Measurements from ENCODE around the gene ATP5F1B. TPM values are rescaled to one million over a fixed set of nuclear protein-coding genes. Genes with fewer than 3 reads are reported as not detected.
"Not testable (repeated sequence)": the region's sequence is repeated elsewhere in the genome, so short reads cannot be mapped to it uniquely, and the experiment has no call there.

Gene ATP5F1B
- total and polyA plus RNA-seq, 9 of the 15 experiments (the other 6 are each of a cell fraction or from before 2014, with no cell fraction given), result 908 to 3,125 (median 1,482) TPM

GRCh38 chr12:56653781-56654180, 8.0 kb upstream of the ATP5F1B start:
- H2AFZ ChIP-seq (ENCODE audit: low read depth, low read length); H3K4me2 ChIP-seq (ENCODE audit: insufficient read depth, low read length); H4K20me1 ChIP-seq (replicated peaks; ENCODE audit: control insufficient read depth, insufficient read depth, low read length); intact Hi-C loops (cut with micrococcal nuclease); H3K27me3 ChIP-seq (ENCODE audit: control insufficient read depth in 2 of 2, insufficient read depth in 2 of 2, low read length in 2 of 2); H3K9me3 ChIP-seq (replicated peaks; ENCODE audit: control insufficient read depth, insufficient read depth, low read depth, low read length); H3K4me3 ChIP-seq; H3K36me3 ChIP-seq (ENCODE audit: control insufficient read depth, insufficient read depth, low read length); H3K79me2 ChIP-seq (ENCODE audit: control insufficient read depth, insufficient read depth, low read length); BruUV-seq (replicated peaks); POLR2A ChIA-PET; in situ Hi-C loops (cut with MboI); H3K9ac ChIP-seq (ENCODE audit: insufficient read depth in 1 of 2, low read depth in 2 of 2, low read length in 2 of 2); H3K9me1 ChIP-seq (ENCODE audit: control insufficient read depth, insufficient read depth, low read length); H3K4me1 ChIP-seq (replicated peaks in 1 of 2; ENCODE audit: control insufficient read depth in 2 of 2, insufficient read depth in 2 of 2, low read length in 2 of 2); DNase-seq (ENCODE audit: extremely low read depth in 1 of 4, low spot score in 3 of 4); ATAC-seq; FAIRE-seq; H3K27ac ChIP-seq (ENCODE audit: extremely low read depth, low read depth, low read length): not testable (repeated sequence)
- CTCF ChIA-PET (ENCODE audit: low intra/inter-chr PET ratio), result interaction anchor here (0.7 kb wide), 1 partner anchor 1250 kb away, joined by 3 read pairs; no protein-coding TSS in a partner anchor
- 51% methylated on average over 5 of the region's 5 CpGs for WGBS (ENCODE audit: insufficient coverage, low coverage, missing lambda C conversion rate)
- TF ChIP-seq TRIM24 (IDR thresholded peaks at IDR 0.05), result peak in 1 of 2 experiments; percentile 66; a peak in 2 of 4 replicates
- peak; percentile 42; the same call in 1 of the 2 replicates for TF ChIP-seq EP300 (IDR thresholded peaks at IDR 0.05; ENCODE audit: low read length)
- TF ChIP-seq TRIM28 (IDR thresholded peaks at IDR 0.05), result peak; percentile 94
- peak in 1 of 2 experiments; percentile 90; a peak in 2 of 3 replicates for TF ChIP-seq CBX3 (IDR thresholded peaks at IDR 0.05; ENCODE audit: borderline replicate concordance in 1 of 2, low read length in 2 of 2)
- peak; percentile 89 for TF ChIP-seq CBX5 (IDR thresholded peaks at IDR 0.05; ENCODE audit: borderline replicate concordance, low read depth)

- intact Hi-C loops (cut with micrococcal nuclease); H3K27me3 ChIP-seq (ENCODE audit: control insufficient read depth in 2 of 2, insufficient read depth in 2 of 2, low read length in 2 of 2); CTCF ChIA-PET (ENCODE audit: low intra/inter-chr PET ratio); H3K9me3 ChIP-seq (replicated peaks; ENCODE audit: control insufficient read depth, insufficient read depth, low read depth, low read length); H3K9ac ChIP-seq (ENCODE audit: insufficient read depth in 1 of 2, low read depth in 2 of 2, low read length in 2 of 2); ATAC-seq; H3K4me2 ChIP-seq (ENCODE audit: insufficient read depth, low read length); BruUV-seq (replicated peaks); FAIRE-seq; H3K9me1 ChIP-seq (ENCODE audit: control insufficient read depth, insufficient read depth, low read length); H2AFZ ChIP-seq (ENCODE audit: low read depth, low read length); DNase-seq (ENCODE audit: extremely low read depth in 1 of 4, low spot score in 3 of 4); H3K27ac ChIP-seq (ENCODE audit: extremely low read depth, low read depth, low read length); H3K4me3 ChIP-seq: not testable (repeated sequence)
- POLR2A ChIA-PET, result interaction anchor here (0.7 kb wide), 1 partner anchor 19 kb away, joined by 3 read pairs; no protein-coding TSS in a partner anchor
- in situ Hi-C loops (cut with MboI), result loop anchor here (10.0 kb wide), 1 partner anchor 77 kb away; the partner anchor contains the start of gene NACA
- Histone ChIP-seq H3K36me3 (ENCODE audit: control insufficient read depth, insufficient read depth, low read length) (peaks cover 22% of the 10 kb centered on the region), H4K20me1 (replicated peaks; ENCODE audit: control insufficient read depth, insufficient read depth, low read length) (peaks cover 16% of the 10 kb centered on the region), H3K4me1 (replicated peaks in 1 of 2; ENCODE audit: control insufficient read depth in 2 of 2, insufficient read depth in 2 of 2, low read length in 2 of 2) (peaks cover 4 to 14% of the 10 kb centered on the region in 2 experiments), H3K79me2 (ENCODE audit: control insufficient read depth, insufficient read depth, low read length) (peaks cover 29% of the 10 kb centered on the region)
- WGBS (ENCODE audit: insufficient coverage, low coverage, missing lambda C conversion rate), result 87% methylated on average over 7 of the region's 9 CpGs
These were observed 2.2 kb upstream of the ATP5F1B start for GRCh38 chr12:56648023-56648422.
